Tibial nerve (tissue), 4 donors: ENCODE data around the gene PTPRA. TPM values are rescaled to one million over a fixed set of nuclear protein-coding genes. Genes with fewer than 3 reads are reported as not detected.

Experiments
- DNase-seq, 2 donors: peaks; one replicate each; pipeline ENCODE4 v3.0.0-alpha.2; 2019; ENCODE audit warnings: low spot score in 2 of 2
- H3K27ac ChIP-seq, 4 donors: fragments of 200-600 bp; sonication (generic) in 3 of 4; one replicate each; pipeline ENCODE4 v1.5.1; 2017 to 2019; ENCODE audit warnings: mild to moderate bottlenecking in 1 of 4
- H3K27me3 ChIP-seq, 2 donors: fragments of 200-600 bp; sonication (generic) in 1 of 2; one replicate each; pipeline versions ENCODE4 v1.5.1 to v1.6.0; 2017 to 2019
- H3K36me3 ChIP-seq, 3 donors: fragments of 200-600 bp; sonication (generic); one replicate each; pipeline ENCODE4 v1.5.1; 2018 to 2019
- H3K4me1 ChIP-seq, 4 donors: fragments of 200-600 bp; sonication (generic) in 3 of 4; one replicate each; pipeline ENCODE4 v1.5.1; 2017 to 2019
- H3K4me3 ChIP-seq, 4 donors: fragments of 200-600 bp; sonication (generic) in 3 of 4; one replicate each; pipeline ENCODE4 v1.5.1; 2017 to 2019; ENCODE audit warnings: mild to moderate bottlenecking in 1 of 4, moderate library complexity in 1 of 4
- H3K9me3 ChIP-seq, 4 donors: fragments of 200-600 bp; sonication (generic) in 3 of 4; one replicate each; pipeline ENCODE4 v1.5.1; 2017 to 2019
- EP300 ChIP-seq, 2 donors: sonication (generic); formaldehyde crosslinking; IDR thresholded peaks; one replicate each; pipeline ENCODE4 v1.6.1; 2017; ENCODE audit warnings: antibody characterized with exemption in 2 of 2, mild to moderate bottlenecking in 1 of 2
- POLR2A ChIP-seq, 2 donors: fragments of 450-650 bp; IDR thresholded peaks; one replicate each; pipeline ENCODE4 v1.6.1; 2017; ENCODE audit warnings: antibody characterized with exemption in 2 of 2, mild to moderate bottlenecking in 2 of 2, moderate library complexity in 2 of 2
- WGBS, 2 donors: methylation state at CpG; one replicate each; pipeline ENCODE4 v1.1.5; 2018; 5-methylcytosine and 5-hydroxymethylcytosine counted together
- total RNA-seq, 4 donors: library from RNA; depleted of rRNA; stranded (reverse); fragments of >200 nt; gene quantifications; one replicate each; pipeline ENCODE4 v1.1.0, GENCODE V29; 2016
- TF ChIP-seq, protein P1 (sequence below), 5 experiments: fragments of 200-600 bp in 3 of 5; fragments of 450-650 bp in 2 of 5; sonication (generic) in 3 of 5; IDR thresholded peaks; one replicate each; pipeline ENCODE4 v1.5.1; 2016 to 2019; ENCODE audit warnings: antibody characterized with exemption in 5 of 5, mild to moderate bottlenecking in 3 of 5, moderate library complexity in 2 of 5

PTPRA gene
- total RNA-seq, 4 donors from 2014 or later, result 46.3 to 119 (median 67.4) TPM

DNA sequence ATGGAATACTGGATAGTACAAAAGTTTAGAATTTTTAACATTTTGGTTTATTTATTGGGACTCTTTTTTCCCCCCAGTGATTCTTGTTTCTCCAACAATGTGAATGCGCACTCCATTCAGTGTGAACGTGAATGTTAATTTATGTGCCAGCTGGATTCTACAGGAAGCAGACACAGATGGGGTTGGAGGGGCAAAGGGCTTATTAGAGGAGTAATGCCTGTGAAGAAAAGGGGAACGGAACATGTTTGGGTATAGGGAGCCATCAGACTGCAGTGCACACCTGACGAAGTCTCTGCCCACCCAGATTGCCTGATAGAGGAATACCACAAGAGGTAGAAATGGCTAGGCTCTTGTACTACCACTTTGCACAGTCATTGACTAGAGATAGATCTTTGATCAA is 48.2 kb downstream of the PTPRA start:
- H3K9me3 ChIP-seq, result no peaks in the 10 kb centered on the region
- no peak for DNase-seq
- WGBS, 2 donors, result 76 to 84% methylated on average over 4 of the region's 4 CpGs
- H3K27me3 ChIP-seq, result no peaks in the 10 kb centered on the region
- no peak overlapping the region for H3K27ac ChIP-seq
- H3K4me1 ChIP-seq, result peaks cover 0 to 4% (median 0%) of the 10 kb centered on the region in 4 donors
- H3K4me3 ChIP-seq, result no peak overlapping the region
- TF ChIP-seq EP300 (IDR thresholded peaks at IDR 0.05), result no peak
- no peak for TF ChIP-seq POLR2A (IDR thresholded peaks at IDR 0.05)
- TF ChIP-seq, protein P1, sequence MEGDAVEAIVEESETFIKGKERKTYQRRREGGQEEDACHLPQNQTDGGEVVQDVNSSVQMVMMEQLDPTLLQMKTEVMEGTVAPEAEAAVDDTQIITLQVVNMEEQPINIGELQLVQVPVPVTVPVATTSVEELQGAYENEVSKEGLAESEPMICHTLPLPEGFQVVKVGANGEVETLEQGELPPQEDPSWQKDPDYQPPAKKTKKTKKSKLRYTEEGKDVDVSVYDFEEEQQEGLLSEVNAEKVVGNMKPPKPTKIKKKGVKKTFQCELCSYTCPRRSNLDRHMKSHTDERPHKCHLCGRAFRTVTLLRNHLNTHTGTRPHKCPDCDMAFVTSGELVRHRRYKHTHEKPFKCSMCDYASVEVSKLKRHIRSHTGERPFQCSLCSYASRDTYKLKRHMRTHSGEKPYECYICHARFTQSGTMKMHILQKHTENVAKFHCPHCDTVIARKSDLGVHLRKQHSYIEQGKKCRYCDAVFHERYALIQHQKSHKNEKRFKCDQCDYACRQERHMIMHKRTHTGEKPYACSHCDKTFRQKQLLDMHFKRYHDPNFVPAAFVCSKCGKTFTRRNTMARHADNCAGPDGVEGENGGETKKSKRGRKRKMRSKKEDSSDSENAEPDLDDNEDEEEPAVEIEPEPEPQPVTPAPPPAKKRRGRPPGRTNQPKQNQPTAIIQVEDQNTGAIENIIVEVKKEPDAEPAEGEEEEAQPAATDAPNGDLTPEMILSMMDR (IDR thresholded peaks at IDR 0.05), result no peak
- peaks cover 0 to 38% (median 6%) of the 10 kb centered on the region in 3 donors for H3K36me3 ChIP-seq

DNA sequence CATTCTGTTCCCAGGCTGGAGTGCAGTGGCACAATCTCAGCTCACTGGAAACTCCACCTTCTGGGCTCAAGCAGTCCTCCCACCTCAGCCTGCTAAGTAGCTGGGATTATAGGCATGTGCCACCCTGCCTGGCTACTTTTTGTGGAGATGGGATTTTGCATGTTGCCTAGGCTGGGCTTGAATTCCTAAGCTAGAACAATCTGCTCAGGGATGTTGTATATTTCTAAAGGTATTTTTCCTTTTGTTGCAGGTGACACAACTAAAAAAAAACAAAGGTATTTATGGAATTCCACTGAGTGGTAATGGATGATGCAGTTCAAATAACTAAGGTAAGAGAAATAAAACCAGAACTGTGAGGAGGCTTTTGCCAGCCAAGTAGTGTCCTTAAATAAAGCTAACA is 49.7 kb downstream of the PTPRA start:
- no peaks in the 10 kb centered on the region for H3K9me3 ChIP-seq
- no peaks in the 10 kb centered on the region for H3K27me3 ChIP-seq
- TF ChIP-seq EP300 (IDR thresholded peaks at IDR 0.05) (no peak), POLR2A (IDR thresholded peaks at IDR 0.05) (no peak)
- TF ChIP-seq, protein P1 (IDR thresholded peaks at IDR 0.05), result no peak
- no peak overlapping the region for H3K27ac ChIP-seq
- DNase-seq, result no peak
- peaks cover 0 to 4% (median 0%) of the 10 kb centered on the region in 4 donors for H3K4me1 ChIP-seq
- no peak overlapping the region for H3K4me3 ChIP-seq
- H3K36me3 ChIP-seq, result peaks cover 0 to 41% (median 6%) of the 10 kb centered on the region in 3 donors

DNA sequence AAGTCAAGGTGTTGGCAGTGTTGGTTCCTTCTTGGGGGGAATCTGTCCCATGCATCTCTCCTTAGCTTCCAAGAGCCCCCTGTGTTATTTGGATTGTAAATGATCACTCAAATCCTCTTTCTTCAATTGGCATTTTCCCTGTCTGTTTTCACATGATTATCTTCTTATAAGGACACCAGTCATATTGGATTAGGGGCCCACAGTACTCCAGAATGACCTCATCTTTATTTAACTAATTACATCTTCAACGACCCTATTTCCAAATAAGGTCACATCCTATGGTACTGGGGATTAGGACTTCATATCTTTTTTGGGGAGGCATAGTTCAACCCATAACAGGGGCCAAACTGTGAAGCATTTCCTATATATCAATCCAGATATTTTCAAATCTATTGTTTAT is 57.3 kb downstream of the PTPRA start:
- Histone ChIP-seq H3K36me3 (peaks cover 0 to 28% (median under 1%) of the 10 kb centered on the region in 3 donors), H3K4me3 (no peak overlapping the region), H3K4me1 (peaks cover 0 to 5% (median 0%) of the 10 kb centered on the region in 4 donors), H3K27me3 (no peaks in the 10 kb centered on the region), H3K27ac (no peak overlapping the region), H3K9me3 (no peaks in the 10 kb centered on the region)
- TF ChIP-seq, protein P1 (IDR thresholded peaks at IDR 0.05), result no peak
- no peak for TF ChIP-seq EP300 (IDR thresholded peaks at IDR 0.05)
- 41 to 45% methylated on average over 1 of the region's 1 CpG for WGBS, 2 donors
- no peak for DNase-seq

DNA sequence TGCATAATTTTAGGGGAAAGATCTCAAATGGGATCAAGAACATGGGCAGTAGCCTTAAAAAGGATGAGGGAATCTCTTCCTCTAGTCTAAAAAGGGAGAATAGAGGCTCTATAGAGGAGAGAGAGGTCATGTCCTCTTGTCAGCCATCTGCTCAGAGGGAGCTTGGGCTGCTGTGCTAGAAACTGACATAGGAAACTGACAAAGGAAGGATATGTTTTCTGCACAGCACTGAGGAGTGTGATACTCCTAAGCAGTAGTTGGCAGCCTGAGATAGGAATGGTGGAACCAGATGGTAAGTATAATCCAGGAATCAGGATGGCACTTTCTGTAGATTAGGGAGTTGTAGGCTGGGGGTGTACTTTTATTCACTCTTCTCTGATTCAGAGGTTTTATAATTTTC is 59.2 kb downstream of the PTPRA start:
- TF ChIP-seq, protein P1 (IDR thresholded peaks at IDR 0.05), result no peak
- TF ChIP-seq POLR2A (IDR thresholded peaks at IDR 0.05) (no peak), EP300 (IDR thresholded peaks at IDR 0.05) (no peak)
- H3K9me3 ChIP-seq, result no peaks in the 10 kb centered on the region

DNA sequence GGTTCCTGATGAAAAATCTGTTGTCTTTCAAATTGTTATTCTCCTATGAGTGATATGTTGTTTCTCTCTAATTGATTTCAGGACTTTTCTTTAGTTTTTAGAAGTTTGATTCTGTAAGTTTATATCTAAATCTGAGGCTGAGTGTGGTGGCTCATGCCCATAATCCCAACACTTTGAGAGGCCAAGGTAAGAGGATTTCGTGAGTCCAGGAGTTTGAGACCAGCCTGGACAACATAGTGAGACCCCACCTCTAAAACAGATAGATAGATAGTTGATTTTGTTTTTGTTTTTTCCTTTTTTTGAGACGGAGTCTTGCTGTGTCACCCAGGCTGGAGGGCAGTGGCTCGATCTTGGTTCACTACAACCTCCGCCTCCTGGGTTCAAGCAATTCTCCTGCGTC is 64.6 kb downstream of the PTPRA start:
- TF ChIP-seq POLR2A (IDR thresholded peaks at IDR 0.05) (no peak), EP300 (IDR thresholded peaks at IDR 0.05) (no peak)
- TF ChIP-seq, protein P1 (IDR thresholded peaks at IDR 0.05), result no peak
- Histone ChIP-seq H3K4me1 (peaks cover 0 to 18% (median 2%) of the 10 kb centered on the region in 4 donors), H3K36me3 (no peaks in the 10 kb centered on the region), H3K27ac (no peak overlapping the region), H3K27me3 (no peaks in the 10 kb centered on the region), H3K9me3 (no peaks in the 10 kb centered on the region), H3K4me3 (no peak overlapping the region)
- no peak for DNase-seq
- 94 to 95% methylated on average over 5 of the region's 5 CpGs for WGBS, 2 donors

More for the DNA sequence above, 59.2 kb downstream of the PTPRA start:
- DNase-seq, result no peak
- H3K4me3 ChIP-seq, result no peak overlapping the region
- peaks cover 0 to 19% (median 0%) of the 10 kb centered on the region in 3 donors for H3K36me3 ChIP-seq
- no peaks in the 10 kb centered on the region for H3K27me3 ChIP-seq
- H3K4me1 ChIP-seq, result peaks cover 0 to 5% (median 0%) of the 10 kb centered on the region in 4 donors
- H3K27ac ChIP-seq, result no peak overlapping the region
